Neural cell (in vitro differentiated cells): Measurements from ENCODE around the gene CBFA2T3.

Source experiments
- EP300 ChIP-seq: fragments of 450-650 bp; conservative IDR thresholded peaks from 2 replicates; pipeline ENCODE4 v1.6.1; 2014; ENCODE audit warnings: antibody characterized with exemption, mild to moderate bottlenecking, moderate library complexity; ENCODE audit not compliant: poor library complexity, severe bottlenecking
- EZH2 ChIP-seq: fragments of 200-600, 300-800 bp; shearing (Covaris generic), sonication (generic); IDR thresholded peaks from 2 replicates; pipeline ENCODE4 v1.6.1; 2014; ENCODE audit warnings: antibody characterized with exemption, low read length, borderline replicate concordance, mild to moderate bottlenecking; ENCODE audit not compliant: insufficient read depth, poor library complexity, severe bottlenecking
- POLR2AphosphoS5 ChIP-seq: IDR thresholded peaks from 2 replicates; pipeline ENCODE4 v1.6.1; 2012
- RAD21 ChIP-seq: fragments of 450-650 bp; conservative IDR thresholded peaks from 2 replicates; pipeline ENCODE4 v1.6.1; 2014; ENCODE audit warnings: antibody characterized with exemption, mild to moderate bottlenecking, moderate library complexity
- TAF1 ChIP-seq: IDR thresholded peaks from 2 replicates; pipeline ENCODE4 v1.6.1; 2012; ENCODE audit warnings: low read depth
- TF ChIP-seq, protein P1 (sequence below): fragments of 450-650 bp; IDR thresholded peaks from 2 replicates; pipeline ENCODE4 v1.5.1; 2014; ENCODE audit warnings: antibody characterized with exemption, mild to moderate bottlenecking, moderate library complexity; ENCODE audit not compliant: poor library complexity, severe bottlenecking
- TF ChIP-seq, protein P2 (sequence below): IDR thresholded peaks from 2 replicates; pipeline ENCODE4 v1.6.1; 2012; ENCODE audit warnings: borderline replicate concordance

DNA sequence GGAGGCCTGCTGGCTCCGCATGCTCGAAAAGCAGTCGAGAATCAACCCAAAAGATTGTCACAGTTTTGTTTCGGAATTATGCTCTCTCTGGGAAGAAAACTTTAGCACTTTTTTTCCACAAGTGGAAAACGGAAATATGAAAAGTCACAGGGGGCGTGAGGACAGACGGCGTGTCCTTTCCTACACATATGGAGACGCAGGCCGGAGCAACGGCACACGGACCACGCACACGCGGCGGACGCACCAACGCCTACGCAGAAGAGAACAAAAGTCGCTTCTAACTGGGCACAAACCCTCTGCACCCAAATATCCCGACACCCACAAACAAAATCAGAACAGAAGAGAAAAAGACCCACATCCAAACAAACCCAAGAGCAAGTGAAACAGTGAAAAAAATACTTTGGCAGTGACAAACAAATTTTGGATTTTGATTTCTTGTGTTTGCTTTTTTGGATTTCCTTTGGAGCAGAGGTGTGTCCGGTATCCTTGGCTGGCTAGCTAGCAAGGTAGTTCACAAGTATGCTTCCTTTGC lies 101.2 kb downstream of the CBFA2T3 start:
- TF ChIP-seq RAD21, result no peak
- no peak for TF ChIP-seq POLR2AphosphoS5
- TF ChIP-seq, protein P1, sequence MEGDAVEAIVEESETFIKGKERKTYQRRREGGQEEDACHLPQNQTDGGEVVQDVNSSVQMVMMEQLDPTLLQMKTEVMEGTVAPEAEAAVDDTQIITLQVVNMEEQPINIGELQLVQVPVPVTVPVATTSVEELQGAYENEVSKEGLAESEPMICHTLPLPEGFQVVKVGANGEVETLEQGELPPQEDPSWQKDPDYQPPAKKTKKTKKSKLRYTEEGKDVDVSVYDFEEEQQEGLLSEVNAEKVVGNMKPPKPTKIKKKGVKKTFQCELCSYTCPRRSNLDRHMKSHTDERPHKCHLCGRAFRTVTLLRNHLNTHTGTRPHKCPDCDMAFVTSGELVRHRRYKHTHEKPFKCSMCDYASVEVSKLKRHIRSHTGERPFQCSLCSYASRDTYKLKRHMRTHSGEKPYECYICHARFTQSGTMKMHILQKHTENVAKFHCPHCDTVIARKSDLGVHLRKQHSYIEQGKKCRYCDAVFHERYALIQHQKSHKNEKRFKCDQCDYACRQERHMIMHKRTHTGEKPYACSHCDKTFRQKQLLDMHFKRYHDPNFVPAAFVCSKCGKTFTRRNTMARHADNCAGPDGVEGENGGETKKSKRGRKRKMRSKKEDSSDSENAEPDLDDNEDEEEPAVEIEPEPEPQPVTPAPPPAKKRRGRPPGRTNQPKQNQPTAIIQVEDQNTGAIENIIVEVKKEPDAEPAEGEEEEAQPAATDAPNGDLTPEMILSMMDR, result no peak
- no peak for TF ChIP-seq EP300
- TF ChIP-seq, protein P2, sequence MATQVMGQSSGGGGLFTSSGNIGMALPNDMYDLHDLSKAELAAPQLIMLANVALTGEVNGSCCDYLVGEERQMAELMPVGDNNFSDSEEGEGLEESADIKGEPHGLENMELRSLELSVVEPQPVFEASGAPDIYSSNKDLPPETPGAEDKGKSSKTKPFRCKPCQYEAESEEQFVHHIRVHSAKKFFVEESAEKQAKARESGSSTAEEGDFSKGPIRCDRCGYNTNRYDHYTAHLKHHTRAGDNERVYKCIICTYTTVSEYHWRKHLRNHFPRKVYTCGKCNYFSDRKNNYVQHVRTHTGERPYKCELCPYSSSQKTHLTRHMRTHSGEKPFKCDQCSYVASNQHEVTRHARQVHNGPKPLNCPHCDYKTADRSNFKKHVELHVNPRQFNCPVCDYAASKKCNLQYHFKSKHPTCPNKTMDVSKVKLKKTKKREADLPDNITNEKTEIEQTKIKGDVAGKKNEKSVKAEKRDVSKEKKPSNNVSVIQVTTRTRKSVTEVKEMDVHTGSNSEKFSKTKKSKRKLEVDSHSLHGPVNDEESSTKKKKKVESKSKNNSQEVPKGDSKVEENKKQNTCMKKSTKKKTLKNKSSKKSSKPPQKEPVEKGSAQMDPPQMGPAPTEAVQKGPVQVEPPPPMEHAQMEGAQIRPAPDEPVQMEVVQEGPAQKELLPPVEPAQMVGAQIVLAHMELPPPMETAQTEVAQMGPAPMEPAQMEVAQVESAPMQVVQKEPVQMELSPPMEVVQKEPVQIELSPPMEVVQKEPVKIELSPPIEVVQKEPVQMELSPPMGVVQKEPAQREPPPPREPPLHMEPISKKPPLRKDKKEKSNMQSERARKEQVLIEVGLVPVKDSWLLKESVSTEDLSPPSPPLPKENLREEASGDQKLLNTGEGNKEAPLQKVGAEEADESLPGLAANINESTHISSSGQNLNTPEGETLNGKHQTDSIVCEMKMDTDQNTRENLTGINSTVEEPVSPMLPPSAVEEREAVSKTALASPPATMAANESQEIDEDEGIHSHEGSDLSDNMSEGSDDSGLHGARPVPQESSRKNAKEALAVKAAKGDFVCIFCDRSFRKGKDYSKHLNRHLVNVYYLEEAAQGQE, result no peak
- TF ChIP-seq EZH2, result no peak
- TF ChIP-seq TAF1, result no peak
